GM10248 (cell line): ENCODE results near the gene GALNT14.

Experiments
- CTCF ChIA-PET: fragments of 300-600 bp; sonication (Branson Sonifier 250); formaldehyde crosslinking; extraction: SDS; loops from one replicate; lab custom pipeline; 2021; ENCODE audit warnings: antibody characterized with exemption; lab: Yijun Ruan, JAX
- POLR2A ChIA-PET: fragments of 350-650 bp; sonication (Branson Sonifier 250); formaldehyde crosslinking; extraction: SDS; loops from one replicate; lab custom pipeline; 2020; ENCODE audit warnings: antibody characterized with exemption; lab: Yijun Ruan, JAX
- DNase-seq: peaks from one replicate; pipeline ENCODE4 v3.0.0; 2012; ENCODE audit errors: extremely low spot score
- TF ChIP-seq, protein P1 (sequence below): IDR thresholded peaks from 2 replicates; pipeline ENCODE4 v1.5.1; 2012; ENCODE audit warnings: mild to moderate bottlenecking, low read depth; ENCODE audit errors: extremely low read depth, missing control alignments, control extremely low read depth

GALNT14 gene

DNA sequence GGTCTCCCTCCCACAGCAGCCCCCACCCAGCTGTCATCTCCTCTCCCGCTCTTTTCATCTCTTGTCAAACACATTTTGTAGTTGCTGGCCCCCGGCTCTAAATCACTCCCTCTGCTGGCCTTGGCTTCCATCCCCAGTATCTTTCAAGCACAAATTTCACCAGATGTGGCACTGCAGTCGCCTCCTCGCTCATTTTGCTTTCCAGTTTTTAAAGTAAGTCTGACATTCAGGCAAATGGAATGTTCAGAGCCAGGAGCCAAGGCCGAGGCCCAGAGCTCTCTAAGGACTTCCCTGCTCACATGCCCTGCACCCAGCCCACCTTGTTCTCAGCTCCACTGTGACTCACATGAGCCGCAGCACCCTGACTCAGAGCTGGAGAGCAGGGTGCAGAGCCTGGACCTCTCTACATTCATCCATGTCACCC lies 158.4 kb downstream of the GALNT14 start:
- ChIA-PET POLR2A (no interaction called here), CTCF (interaction anchor here (1.1 kb wide), 1 partner anchor 190 kb away, joined by 3 read pairs; no protein-coding TSS in a partner anchor)
- TF ChIP-seq, protein P1, sequence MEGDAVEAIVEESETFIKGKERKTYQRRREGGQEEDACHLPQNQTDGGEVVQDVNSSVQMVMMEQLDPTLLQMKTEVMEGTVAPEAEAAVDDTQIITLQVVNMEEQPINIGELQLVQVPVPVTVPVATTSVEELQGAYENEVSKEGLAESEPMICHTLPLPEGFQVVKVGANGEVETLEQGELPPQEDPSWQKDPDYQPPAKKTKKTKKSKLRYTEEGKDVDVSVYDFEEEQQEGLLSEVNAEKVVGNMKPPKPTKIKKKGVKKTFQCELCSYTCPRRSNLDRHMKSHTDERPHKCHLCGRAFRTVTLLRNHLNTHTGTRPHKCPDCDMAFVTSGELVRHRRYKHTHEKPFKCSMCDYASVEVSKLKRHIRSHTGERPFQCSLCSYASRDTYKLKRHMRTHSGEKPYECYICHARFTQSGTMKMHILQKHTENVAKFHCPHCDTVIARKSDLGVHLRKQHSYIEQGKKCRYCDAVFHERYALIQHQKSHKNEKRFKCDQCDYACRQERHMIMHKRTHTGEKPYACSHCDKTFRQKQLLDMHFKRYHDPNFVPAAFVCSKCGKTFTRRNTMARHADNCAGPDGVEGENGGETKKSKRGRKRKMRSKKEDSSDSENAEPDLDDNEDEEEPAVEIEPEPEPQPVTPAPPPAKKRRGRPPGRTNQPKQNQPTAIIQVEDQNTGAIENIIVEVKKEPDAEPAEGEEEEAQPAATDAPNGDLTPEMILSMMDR: no peak
- DNase-seq: no peak

DNA sequence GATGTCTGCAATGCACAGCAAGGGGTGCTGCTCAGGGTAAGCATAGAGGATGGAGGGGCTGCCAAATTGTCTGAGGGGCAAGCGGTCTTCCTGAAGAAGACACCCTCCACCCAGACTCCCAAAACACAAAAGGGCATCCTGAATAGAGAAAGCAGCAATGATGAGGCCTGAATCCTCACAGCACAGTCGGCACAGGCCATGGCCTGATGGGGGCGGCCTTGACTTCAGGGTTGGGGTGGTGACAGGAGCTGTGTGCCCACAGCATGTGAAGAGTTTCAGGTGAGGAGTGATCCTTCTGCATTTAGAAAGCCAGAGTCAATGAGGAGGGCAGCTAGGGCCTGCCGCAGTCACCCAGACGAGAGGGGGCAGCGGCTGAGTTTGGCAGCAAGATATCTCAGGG lies 159.4 kb downstream of the GALNT14 start:
- DNase-seq: no peak
- TF ChIP-seq, protein P1: no peak
- POLR2A ChIA-PET: no interaction called here
- CTCF ChIA-PET: interaction anchor here (1.1 kb wide), 1 partner anchor 191 kb away, joined by 3 read pairs; no protein-coding TSS in a partner anchor

- TF ChIP-seq, protein P1: no peak
- ChIA-PET CTCF (no interaction called here), POLR2A (no interaction called here)
- DNase-seq: no peak
Measured at GRCh38 chr2:30978044-30978443, 160.2 kb downstream of the GALNT14 start.

DNA sequence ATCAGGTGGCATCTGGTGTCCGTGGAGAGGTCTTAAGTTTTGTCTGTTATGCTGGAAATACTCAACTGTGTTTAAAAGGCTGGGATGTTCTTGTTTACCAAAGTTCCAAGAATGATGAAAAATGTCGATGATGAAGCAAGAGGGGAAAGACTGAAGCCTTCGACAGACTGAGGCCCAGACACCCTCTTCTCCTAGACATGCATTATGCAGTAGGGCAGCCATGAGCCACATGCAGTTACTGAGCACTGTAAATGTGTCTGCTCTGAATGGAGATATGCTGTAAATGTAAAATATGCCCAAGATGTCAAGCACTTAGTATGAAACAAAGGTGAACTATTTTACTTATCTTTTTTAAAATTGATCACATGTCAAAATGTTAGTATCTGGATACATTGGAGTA lies 163.1 kb downstream of the GALNT14 start:
- TF ChIP-seq, protein P1: no peak
- no peak for DNase-seq
- ChIA-PET CTCF (interaction anchor here (1.1 kb wide), 1 partner anchor 9 kb away, joined by 3 read pairs; no protein-coding TSS in a partner anchor), POLR2A (no interaction called here)

- CTCF ChIA-PET: no interaction called here
- TF ChIP-seq, protein P1: no peak
- POLR2A ChIA-PET: no interaction called here
- DNase-seq: no peak
Measured at GRCh38 chr2:30974554-30974953, 163.7 kb downstream of the GALNT14 start.

DNA sequence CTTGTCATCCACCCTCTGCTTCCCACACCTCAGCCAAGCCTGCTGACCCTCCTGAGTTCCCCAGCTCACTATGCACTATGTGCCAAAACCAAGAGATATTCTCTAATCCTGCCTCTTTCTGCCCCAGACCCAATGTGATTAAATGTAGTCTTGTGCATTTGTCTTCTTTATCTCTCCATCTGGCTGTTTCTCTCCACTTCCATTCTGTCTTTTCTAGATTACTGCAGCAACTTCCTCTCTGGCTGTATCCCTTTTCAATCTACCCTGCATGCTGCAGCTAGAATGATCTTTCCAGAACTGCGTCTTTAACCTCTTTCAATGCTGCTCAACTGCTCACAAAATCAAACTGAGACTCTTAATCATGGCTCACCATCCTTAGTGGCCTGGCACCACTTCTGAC lies 164.1 kb downstream of the GALNT14 start:
- no peak for DNase-seq

More for the DNA sequence above, 164.1 kb downstream of the GALNT14 start:
- TF ChIP-seq, protein P1: no peak
- CTCF ChIA-PET: no interaction called here
- POLR2A ChIA-PET: no interaction called here
